Measurements from ENCODE around the gene GPC2. TPM values are rescaled to one million over a fixed set of nuclear protein-coding genes. Genes with fewer than 3 reads are reported as not detected.

The GPC2 gene
- total RNA-seq, 1 experiment from 2014 or later = 45.2 TPM

DNA sequence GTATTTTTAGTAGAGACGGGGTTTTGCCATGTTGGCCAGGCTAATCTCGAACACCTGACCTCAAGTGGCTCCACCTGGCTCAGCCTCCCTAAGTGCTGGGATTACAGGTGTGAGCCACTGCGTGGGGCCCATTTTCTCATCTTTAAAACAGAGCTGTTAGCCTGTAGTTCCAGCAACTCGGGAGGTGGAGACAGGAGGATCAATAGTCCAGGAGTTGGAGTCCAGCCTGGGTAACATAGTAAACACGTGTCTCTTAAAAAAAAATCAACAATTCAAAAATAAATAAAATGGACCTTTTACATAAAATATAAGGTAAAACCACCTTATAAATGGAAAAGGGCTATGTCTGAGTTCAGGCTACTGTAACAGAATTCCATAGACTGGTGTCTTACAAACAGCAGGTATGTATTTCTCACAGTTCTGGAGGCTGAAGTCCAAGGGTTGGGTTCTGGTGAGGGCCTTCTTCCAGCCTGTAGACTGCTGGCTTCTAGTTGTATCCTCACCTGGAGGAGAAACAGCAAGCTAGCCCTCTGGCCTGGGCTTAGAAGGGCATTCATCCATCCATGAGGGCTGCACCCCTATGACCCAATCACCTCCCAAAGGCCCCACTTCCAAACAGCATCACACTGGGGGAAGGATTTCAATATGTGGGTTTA lies 35.6 kb upstream of the GPC2 start:
- Histone ChIP-seq H2BK12ac (ENCODE audit: insufficient read length, low read depth, low read length) (no peak overlapping the region), H3K56ac (ENCODE audit: insufficient read length, low read depth, low read length) (no peak overlapping the region), H3K4ac (ENCODE audit: low read depth, low read length) (no peak overlapping the region), H3K18ac (ENCODE audit: insufficient read length, low read depth, low read length) (no peak overlapping the region), H3K9me3 (ENCODE audit: control insufficient read depth, low read depth, low read length) (no peaks in the 10 kb centered on the region), H4K20me1 (ENCODE audit: control insufficient read depth, insufficient read depth, insufficient read length) (no peaks in the 10 kb centered on the region), H2AK5ac (ENCODE audit: insufficient read length, low read length) (no peak overlapping the region), H3K4me2 (ENCODE audit: insufficient read depth, insufficient read length, low read length) (no peak overlapping the region), H2AFZ (ENCODE audit: low read length) (no peak overlapping the region), H3K79me2 (ENCODE audit: insufficient read depth, low read length) (no peaks in the 10 kb centered on the region), H4K91ac (ENCODE audit: insufficient read length, low read depth, low read length) (no peak overlapping the region), H2BK120ac (ENCODE audit: low read depth, low read length, poor library complexity, severe bottlenecking) (no peak overlapping the region), H3K14ac (ENCODE audit: insufficient read depth, low read length) (no peak overlapping the region), H3K4me1 (ENCODE audit: insufficient read depth, low read length) (no peaks in the 10 kb centered on the region), H3K79me1 (ENCODE audit: insufficient read depth, low read depth, low read length, poor library complexity, severe bottlenecking) (no peaks in the 10 kb centered on the region), H3K9ac (ENCODE audit: extremely low read depth, insufficient read length, low read length) (no peak overlapping the region), H3K27me3 (ENCODE audit: insufficient read depth, low read length) (peaks cover 3% of the 10 kb centered on the region; the same call in 1 of the 2 replicates), H4K8ac (replicated peaks; ENCODE audit: insufficient read length, low read depth, low read length) (no peak overlapping the region), H3K23me2 (ENCODE audit: insufficient read length, low read depth, low read length, poor library complexity, severe bottlenecking) (no peaks in the 10 kb centered on the region), H2BK20ac (ENCODE audit: low read depth, low read length, poor library complexity, severe bottlenecking) (no peak overlapping the region), H3K23ac (ENCODE audit: insufficient read length, low read depth, low read length) (no peak overlapping the region), H3T11ph (ENCODE audit: low read length) (no peak overlapping the region), H3K27ac (ENCODE audit: insufficient read length, low read depth, low read length) (no peak overlapping the region), H2BK5ac (ENCODE audit: insufficient read length, low read length) (no peak overlapping the region), H2BK15ac (ENCODE audit: low read depth, low read length) (no peak overlapping the region), H4K5ac (ENCODE audit: insufficient read length, low read depth, low read length) (no peak overlapping the region)
- DNase-seq = no peak
- Mint-ChIP-seq H3K36me3 (ENCODE audit: insufficient read depth in 1 of 3, low read depth in 3 of 3) (no peaks in the 10 kb centered on the region), H3K9me3 (no peaks in the 10 kb centered on the region), H3K4me3 (no peak overlapping the region), H3K27ac (no peak overlapping the region), H3K4me1 (peaks cover 13 to 35% of the 10 kb centered on the region in 2 experiments), H3K27me3 (ENCODE audit: low read depth) (peaks cover 69% of the 10 kb centered on the region)
- WGBS (ENCODE audit: extremely low coverage, insufficient read length, low lambda C conversion rate) = no CpG with 5 or more reads among the region's 5 CpGs
- TF ChIP-seq, protein P1, sequence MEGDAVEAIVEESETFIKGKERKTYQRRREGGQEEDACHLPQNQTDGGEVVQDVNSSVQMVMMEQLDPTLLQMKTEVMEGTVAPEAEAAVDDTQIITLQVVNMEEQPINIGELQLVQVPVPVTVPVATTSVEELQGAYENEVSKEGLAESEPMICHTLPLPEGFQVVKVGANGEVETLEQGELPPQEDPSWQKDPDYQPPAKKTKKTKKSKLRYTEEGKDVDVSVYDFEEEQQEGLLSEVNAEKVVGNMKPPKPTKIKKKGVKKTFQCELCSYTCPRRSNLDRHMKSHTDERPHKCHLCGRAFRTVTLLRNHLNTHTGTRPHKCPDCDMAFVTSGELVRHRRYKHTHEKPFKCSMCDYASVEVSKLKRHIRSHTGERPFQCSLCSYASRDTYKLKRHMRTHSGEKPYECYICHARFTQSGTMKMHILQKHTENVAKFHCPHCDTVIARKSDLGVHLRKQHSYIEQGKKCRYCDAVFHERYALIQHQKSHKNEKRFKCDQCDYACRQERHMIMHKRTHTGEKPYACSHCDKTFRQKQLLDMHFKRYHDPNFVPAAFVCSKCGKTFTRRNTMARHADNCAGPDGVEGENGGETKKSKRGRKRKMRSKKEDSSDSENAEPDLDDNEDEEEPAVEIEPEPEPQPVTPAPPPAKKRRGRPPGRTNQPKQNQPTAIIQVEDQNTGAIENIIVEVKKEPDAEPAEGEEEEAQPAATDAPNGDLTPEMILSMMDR (conservative IDR thresholded peaks at IDR 0.05) = no peak

Data from H9 (cell line).